ENCODE results near the gene RBM26.

Gene RBM26

DNA sequence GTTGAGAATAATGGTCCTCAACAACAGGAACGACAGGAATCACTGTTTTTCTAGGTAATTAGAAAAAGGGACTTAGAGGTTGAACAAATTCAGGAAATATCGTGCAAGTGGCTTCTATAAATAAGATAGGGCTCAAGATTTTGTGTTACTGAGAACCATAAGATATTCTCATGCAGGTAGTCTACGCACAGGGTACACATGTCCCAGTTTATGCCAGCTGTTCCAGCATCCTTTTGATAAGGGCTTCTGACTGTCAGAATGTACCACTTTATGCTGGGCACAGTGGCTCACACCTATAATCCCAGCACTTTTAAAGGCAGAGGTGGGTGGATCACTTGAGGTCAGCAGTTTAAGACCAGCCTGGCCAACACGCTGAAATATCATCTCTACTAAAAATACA is 32.1 kb downstream of the RBM26 start:
- TF ChIP-seq, protein P1, sequence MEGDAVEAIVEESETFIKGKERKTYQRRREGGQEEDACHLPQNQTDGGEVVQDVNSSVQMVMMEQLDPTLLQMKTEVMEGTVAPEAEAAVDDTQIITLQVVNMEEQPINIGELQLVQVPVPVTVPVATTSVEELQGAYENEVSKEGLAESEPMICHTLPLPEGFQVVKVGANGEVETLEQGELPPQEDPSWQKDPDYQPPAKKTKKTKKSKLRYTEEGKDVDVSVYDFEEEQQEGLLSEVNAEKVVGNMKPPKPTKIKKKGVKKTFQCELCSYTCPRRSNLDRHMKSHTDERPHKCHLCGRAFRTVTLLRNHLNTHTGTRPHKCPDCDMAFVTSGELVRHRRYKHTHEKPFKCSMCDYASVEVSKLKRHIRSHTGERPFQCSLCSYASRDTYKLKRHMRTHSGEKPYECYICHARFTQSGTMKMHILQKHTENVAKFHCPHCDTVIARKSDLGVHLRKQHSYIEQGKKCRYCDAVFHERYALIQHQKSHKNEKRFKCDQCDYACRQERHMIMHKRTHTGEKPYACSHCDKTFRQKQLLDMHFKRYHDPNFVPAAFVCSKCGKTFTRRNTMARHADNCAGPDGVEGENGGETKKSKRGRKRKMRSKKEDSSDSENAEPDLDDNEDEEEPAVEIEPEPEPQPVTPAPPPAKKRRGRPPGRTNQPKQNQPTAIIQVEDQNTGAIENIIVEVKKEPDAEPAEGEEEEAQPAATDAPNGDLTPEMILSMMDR (IDR thresholded peaks at IDR 0.05; ENCODE audit: low read depth, low read length, missing control alignments), result no peak
- no peak for DNase-seq (ENCODE audit: extremely low read depth, low read depth)
- no peak overlapping the region for H3K4me3 ChIP-seq (replicated peaks; ENCODE audit: low read depth, low read length)

DNA sequence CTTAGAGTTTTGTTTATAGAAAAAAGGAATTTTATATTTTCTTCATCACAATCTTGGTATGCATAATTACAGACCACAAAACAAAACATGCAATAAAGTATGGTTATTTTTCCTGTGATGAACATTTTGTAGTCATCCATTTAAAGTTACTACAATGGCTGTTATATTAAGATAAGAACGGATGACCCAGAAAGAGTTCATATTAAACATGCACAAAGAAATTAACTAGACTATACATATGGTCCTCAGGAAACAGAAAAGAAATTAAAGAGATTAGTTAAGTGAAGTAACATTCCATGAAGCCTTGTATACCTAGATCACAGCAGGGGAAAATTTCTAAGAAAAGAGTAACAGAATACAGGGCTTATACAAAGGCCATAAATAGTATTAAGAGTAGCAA is 36.8 kb downstream of the RBM26 start:
- DNase-seq (ENCODE audit: extremely low read depth, low read depth), result no peak

DNA sequence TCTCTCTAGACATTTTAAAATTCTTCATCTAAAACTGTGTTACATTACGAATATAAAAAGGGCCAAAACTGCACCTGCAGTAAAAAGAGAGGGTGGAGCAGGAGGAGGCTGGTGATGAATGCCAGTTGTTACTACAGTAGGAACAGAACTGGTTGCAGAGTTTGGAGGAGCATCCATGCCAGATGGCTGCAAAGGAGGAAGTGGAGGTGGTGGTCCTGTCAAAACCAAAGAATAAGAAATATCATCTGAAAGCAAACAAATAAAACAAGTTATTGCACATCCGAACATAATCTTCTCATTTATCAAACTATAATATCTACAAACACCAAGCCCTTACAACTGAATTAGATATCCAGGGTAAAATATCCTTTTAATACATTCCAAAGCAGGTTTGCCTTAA is 40.1 kb downstream of the RBM26 start:
- DNase-seq (ENCODE audit: extremely low read depth, low read depth), result no peak
- TF ChIP-seq, protein P1 (IDR thresholded peaks at IDR 0.05; ENCODE audit: low read depth, low read length, missing control alignments), result no peak
- H3K4me3 ChIP-seq (replicated peaks; ENCODE audit: low read depth, low read length), result no peak overlapping the region

More for the DNA sequence above, 36.8 kb downstream of the RBM26 start:
- TF ChIP-seq, protein P1 (IDR thresholded peaks at IDR 0.05; ENCODE audit: low read depth, low read length, missing control alignments), result no peak
- H3K4me3 ChIP-seq (replicated peaks; ENCODE audit: low read depth, low read length), result no peak overlapping the region

DNA sequence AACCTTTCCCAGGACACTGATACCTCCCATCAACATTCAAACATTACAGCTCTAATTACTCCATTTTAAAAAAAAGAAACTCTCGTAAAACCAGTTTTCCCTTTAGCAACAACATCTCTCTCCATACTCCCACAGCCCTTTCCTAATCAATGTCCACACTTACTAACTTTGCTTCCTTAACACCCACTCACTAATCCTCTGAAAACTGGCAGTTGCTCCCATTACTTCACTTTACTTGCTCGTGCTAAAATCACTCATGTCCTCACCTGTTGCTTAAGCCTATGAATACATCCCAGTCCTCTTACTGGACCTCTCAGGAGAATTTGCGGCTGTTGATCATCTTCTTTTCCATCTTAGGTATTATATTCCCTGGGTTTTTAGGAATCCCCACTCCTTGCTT is 44.8 kb downstream of the RBM26 start:
- DNase-seq (ENCODE audit: extremely low read depth, low read depth), result no peak
- TF ChIP-seq, protein P1 (IDR thresholded peaks at IDR 0.05; ENCODE audit: low read depth, low read length, missing control alignments), result no peak
- no peak overlapping the region for H3K4me3 ChIP-seq (replicated peaks; ENCODE audit: low read depth, low read length)

- no peak for DNase-seq (ENCODE audit: extremely low read depth, low read depth)
- TF ChIP-seq, protein P1 (IDR thresholded peaks at IDR 0.05; ENCODE audit: low read depth, low read length, missing control alignments), result no peak
- no peak overlapping the region for H3K4me3 ChIP-seq (replicated peaks; ENCODE audit: low read depth, low read length)
Observed at GRCh38 chr13:79360095-79360494, 46.0 kb downstream of the RBM26 start.

DNA sequence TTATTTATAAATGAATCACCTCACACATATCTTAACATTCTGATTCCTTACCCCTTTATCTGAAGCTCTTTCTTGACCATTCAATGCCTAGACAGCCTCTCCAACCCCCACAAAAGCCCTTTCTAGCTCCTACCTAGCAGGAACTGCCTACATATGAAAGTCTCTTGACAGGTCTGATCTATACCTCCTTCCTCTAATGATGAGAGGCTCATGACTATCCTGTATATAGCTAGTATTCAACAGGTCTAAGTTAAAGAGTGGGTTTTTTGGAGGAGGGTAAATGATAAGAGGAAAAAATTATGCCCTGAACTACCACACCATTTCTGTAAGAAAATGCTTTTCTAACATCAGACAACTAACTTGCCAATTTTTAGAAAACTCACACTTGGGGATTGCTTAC is 47.0 kb downstream of the RBM26 start:
- TF ChIP-seq, protein P1 (IDR thresholded peaks at IDR 0.05; ENCODE audit: low read depth, low read length, missing control alignments), result no peak
- DNase-seq (ENCODE audit: extremely low read depth, low read depth), result no peak
- H3K4me3 ChIP-seq (replicated peaks; ENCODE audit: low read depth, low read length), result no peak overlapping the region

DNA sequence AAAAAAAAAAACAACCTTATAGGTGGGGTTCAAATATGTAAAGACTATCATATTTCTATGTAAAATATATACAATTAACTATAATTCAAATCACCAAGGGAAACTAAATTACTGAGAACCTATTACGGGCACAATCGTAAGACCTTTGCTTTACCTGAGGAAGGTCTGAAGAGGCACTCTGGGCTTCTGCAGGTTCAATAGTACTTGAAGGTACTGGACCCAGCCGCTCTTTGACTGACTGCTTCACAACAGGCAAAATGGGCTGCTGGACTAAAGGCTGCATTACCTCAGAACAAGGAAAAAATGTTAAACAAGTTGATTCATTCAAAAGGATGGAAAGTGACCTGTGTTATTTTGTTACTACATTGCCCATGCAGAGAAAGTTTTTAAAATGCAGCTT is 51.8 kb downstream of the RBM26 start:
- no peak for DNase-seq (ENCODE audit: extremely low read depth, low read depth)
- no peak overlapping the region for H3K4me3 ChIP-seq (replicated peaks; ENCODE audit: low read depth, low read length)
- TF ChIP-seq, protein P1 (IDR thresholded peaks at IDR 0.05; ENCODE audit: low read depth, low read length, missing control alignments), result no peak

All from HFF-Myc (cell line).